Glutamatergic neuron (in vitro differentiated cells): Measurements from ENCODE around the gene CDT1. TPM values are rescaled to one million over a fixed set of nuclear protein-coding genes. Genes with fewer than 3 reads are reported as not detected.
"Not testable (repeated sequence)": the region's sequence is repeated elsewhere in the genome, so short reads cannot be mapped to it uniquely, and the experiment has no call there.

Experiments
- DNase-seq: peaks from one replicate; pipeline ENCODE4 v3.0.0; 2022
- H3K27ac Mint-ChIP-seq: one replicate; pipeline ENCODE4 v1.8.0; 2020; ENCODE audit warnings: mild to moderate bottlenecking, mixed read lengths, inconsistent platforms; ENCODE audit not compliant: unreplicated experiment
- H3K27me3 Mint-ChIP-seq: one replicate; pipeline ENCODE4 v1.8.0; 2020; ENCODE audit warnings: mild to moderate bottlenecking, moderate library complexity, mixed read lengths, inconsistent platforms; ENCODE audit not compliant: unreplicated experiment
- H3K36me3 Mint-ChIP-seq: one replicate; pipeline ENCODE4 v1.8.0; 2020; ENCODE audit warnings: mild to moderate bottlenecking, mixed read lengths, inconsistent platforms; ENCODE audit not compliant: unreplicated experiment
- H3K4me1 Mint-ChIP-seq: one replicate; pipeline ENCODE4 v1.8.0; 2020; ENCODE audit warnings: mild to moderate bottlenecking, low read depth, mixed read lengths, inconsistent platforms; ENCODE audit not compliant: unreplicated experiment
- H3K4me3 Mint-ChIP-seq: one replicate; pipeline ENCODE4 v1.8.0; 2020; ENCODE audit warnings: mild to moderate bottlenecking, mixed read lengths, inconsistent platforms; ENCODE audit not compliant: unreplicated experiment
- H3K9me3 Mint-ChIP-seq: one replicate; pipeline ENCODE4 v1.8.0; 2020; ENCODE audit warnings: mild to moderate bottlenecking, moderate library complexity, mixed read lengths, inconsistent platforms; ENCODE audit not compliant: unreplicated experiment
- total RNA-seq: library from RNA; stranded (reverse); fragmentation: NEBNext Ultra II Directional; extraction: Animal tissue kit (Norgen Biotek cat#: 25700); gene quantifications from one replicate; pipeline ENCODE4 v1.2.1, GENCODE V29; 2021; ENCODE audit not compliant: unreplicated experiment
- TF ChIP-seq, protein P1 (sequence below): fragments of 200-600 bp; sonication (generic); IDR thresholded peaks from one replicate; pipeline ENCODE4 v1.5.0; 2021; ENCODE audit not compliant: partially characterized antibody, unreplicated experiment

CDT1 gene
- total RNA-seq, 1 donor from 2014 or later, result 5.6 TPM

DNA sequence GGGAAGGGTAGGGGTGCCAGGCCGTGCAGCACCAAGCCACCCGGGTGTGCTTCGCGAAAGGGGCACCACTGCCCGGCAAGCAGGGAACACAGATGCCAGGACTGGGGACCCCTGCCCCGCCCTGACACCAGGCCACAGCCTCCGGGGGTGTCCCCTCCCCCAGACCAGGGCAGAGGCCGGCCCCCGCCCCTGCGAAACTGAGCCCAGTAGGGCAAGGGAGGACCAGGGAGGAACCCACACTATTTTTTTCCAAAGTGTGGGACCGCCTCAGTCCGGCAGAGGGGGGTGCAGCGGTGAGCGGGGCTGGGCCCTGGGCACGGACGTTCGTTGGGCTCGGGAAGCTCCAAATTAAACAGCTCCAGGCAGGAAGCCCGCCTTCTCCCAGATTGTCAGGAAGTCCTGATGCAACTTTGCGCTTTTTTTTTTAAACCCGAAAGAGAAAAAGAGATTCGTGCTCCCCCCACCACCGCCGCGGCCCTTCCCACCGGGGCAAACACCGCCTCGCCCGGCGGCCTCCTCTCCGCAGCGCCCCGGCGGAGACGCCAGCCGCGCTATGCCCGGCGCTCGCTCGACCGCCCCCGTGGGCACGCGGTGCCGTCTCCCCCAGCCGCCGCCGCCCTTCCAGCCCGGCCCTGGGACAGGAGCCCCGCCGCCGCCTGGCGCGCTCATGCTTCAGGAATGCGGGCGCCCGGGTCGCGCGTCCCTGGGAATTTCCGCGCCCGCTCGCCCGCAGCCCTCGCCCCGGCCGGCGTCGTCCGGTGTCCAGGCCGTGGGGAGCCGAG is 19.3 kb upstream of the CDT1 start:
- peak; percentile 60 for DNase-seq
- H3K4me1 Mint-ChIP-seq, result peaks cover 14% of the 10 kb centered on the region
- peaks cover 10% of the 10 kb centered on the region for H3K27me3 Mint-ChIP-seq
- no peak overlapping the region for H3K27ac Mint-ChIP-seq
- TF ChIP-seq, protein P1, sequence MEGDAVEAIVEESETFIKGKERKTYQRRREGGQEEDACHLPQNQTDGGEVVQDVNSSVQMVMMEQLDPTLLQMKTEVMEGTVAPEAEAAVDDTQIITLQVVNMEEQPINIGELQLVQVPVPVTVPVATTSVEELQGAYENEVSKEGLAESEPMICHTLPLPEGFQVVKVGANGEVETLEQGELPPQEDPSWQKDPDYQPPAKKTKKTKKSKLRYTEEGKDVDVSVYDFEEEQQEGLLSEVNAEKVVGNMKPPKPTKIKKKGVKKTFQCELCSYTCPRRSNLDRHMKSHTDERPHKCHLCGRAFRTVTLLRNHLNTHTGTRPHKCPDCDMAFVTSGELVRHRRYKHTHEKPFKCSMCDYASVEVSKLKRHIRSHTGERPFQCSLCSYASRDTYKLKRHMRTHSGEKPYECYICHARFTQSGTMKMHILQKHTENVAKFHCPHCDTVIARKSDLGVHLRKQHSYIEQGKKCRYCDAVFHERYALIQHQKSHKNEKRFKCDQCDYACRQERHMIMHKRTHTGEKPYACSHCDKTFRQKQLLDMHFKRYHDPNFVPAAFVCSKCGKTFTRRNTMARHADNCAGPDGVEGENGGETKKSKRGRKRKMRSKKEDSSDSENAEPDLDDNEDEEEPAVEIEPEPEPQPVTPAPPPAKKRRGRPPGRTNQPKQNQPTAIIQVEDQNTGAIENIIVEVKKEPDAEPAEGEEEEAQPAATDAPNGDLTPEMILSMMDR, result peak; percentile 36
- peaks cover 2% of the 10 kb centered on the region for H3K9me3 Mint-ChIP-seq
- H3K4me3 Mint-ChIP-seq, result peak overlapping the region; percentile 61
- H3K36me3 Mint-ChIP-seq, result no peaks in the 10 kb centered on the region

- no peak for DNase-seq
- peaks cover 12% of the 10 kb centered on the region for H3K4me1 Mint-ChIP-seq
- no peak overlapping the region for H3K27ac Mint-ChIP-seq
- H3K9me3 Mint-ChIP-seq, result peaks cover 2% of the 10 kb centered on the region
- TF ChIP-seq, protein P1, result no peak
- H3K4me3 Mint-ChIP-seq, result no peak overlapping the region
- peaks cover 8% of the 10 kb centered on the region for H3K27me3 Mint-ChIP-seq
- H3K36me3 Mint-ChIP-seq, result no peaks in the 10 kb centered on the region
These were observed 18.8 kb upstream of the CDT1 start for GRCh38 chr16:88784856-88785105.

DNA sequence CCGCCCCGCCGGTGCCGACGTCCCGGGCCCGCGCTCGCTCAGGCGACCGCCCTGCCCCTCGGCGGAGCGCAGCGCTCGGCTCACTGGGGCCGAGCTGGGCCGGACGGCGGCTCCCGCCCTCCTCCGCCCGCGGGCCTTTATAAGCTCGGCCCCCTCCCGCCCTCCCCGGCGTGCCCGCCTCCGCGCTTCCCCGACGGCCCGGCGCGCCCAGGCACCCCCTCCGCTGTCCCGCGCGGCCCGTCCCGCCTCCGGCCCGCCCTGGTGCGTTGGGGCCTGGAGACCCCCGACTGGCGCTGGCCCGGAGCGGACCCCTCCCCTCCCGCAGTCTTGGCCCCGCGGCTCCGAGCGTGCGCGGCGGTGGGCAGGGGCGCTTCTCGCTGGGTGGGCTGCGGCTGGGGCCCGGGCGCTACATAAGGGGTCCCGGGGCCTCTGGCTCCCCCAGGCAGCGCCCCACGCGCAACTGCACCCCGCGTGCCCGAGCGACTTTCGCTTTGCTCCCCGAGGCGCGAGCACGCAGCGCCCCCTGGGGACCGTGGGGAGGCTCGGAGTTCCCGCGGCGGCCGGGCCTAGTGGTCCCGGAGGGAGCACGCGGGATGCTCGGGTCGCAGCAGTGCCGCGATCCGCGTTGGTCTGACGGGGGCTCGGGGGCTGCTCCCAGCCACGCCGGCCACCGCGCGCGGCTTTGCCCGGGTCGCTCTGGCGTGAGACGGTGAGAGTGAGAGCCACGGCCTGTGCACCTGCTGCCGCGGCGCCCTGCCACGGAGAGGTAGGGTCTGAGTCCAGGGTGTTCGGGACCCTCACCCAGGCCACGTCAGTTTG is 18.3 kb upstream of the CDT1 start, which contains the start of gene PIEZO1:
PIEZO1 (minus strand) TSS at position 115 of the 819 bp plus-strand sequence. CDS start 256 bp downstream, outside the sequence.
- H3K27me3 Mint-ChIP-seq, result peaks cover 8% of the 10 kb centered on the region
- TF ChIP-seq, protein P1, result peak; percentile 44
- peak within 1 kb of the TSS; percentile 61 for H3K4me3 Mint-ChIP-seq
- no peak within 1 kb of the TSS for H3K27ac Mint-ChIP-seq
- H3K4me1 Mint-ChIP-seq, result peaks cover 10% of the 10 kb centered on the region
- no peaks in the 10 kb centered on the region for H3K36me3 Mint-ChIP-seq
- peaks cover 2% of the 10 kb centered on the region for H3K9me3 Mint-ChIP-seq
- no peak for DNase-seq

GRCh38 chr16:88787579-88788314 is 15.8 kb upstream of the CDT1 start:
- TF ChIP-seq, protein P1, result no peak
- Mint-ChIP-seq H3K36me3 (no peaks in the 10 kb centered on the region), H3K27me3 (peaks cover 8% of the 10 kb centered on the region), H3K27ac (no peak overlapping the region), H3K4me3 (no peak overlapping the region), H3K9me3 (no peaks in the 10 kb centered on the region), H3K4me1 (peaks cover 9% of the 10 kb centered on the region)
- DNase-seq, result no peak

- not testable (repeated sequence) for H3K36me3 Mint-ChIP-seq, H3K27ac Mint-ChIP-seq, H3K9me3 Mint-ChIP-seq, H3K27me3 Mint-ChIP-seq, H3K4me1 Mint-ChIP-seq, H3K4me3 Mint-ChIP-seq, DNase-seq
These were observed 14.8 kb upstream of the CDT1 start for GRCh38 chr16:88788749-88789148.
